ENCODE data around the gene KLK10. TPM values are rescaled to one million over a fixed set of nuclear protein-coding genes. Genes with fewer than 3 reads are reported as not detected.

Gene KLK10
- total RNA-seq: under 0.01 TPM in 1 of 2 replicates, not detected in the other

GRCh38 chr19:51019544-51019925, at the start of gene KLK10:
Gene KLK10, minus strand, starts transcription at chr19:51019709. Its CDS starts 579 bp downstream, at chr19:51019130.

GRCh38 chr19:51064534-51065220, 45.2 kb upstream of the KLK10 start, which contains the start of gene KLK13:
Gene KLK13, minus strand, starts transcription at chr19:51065092. Its CDS starts 25 bp downstream, at chr19:51065067.

GRCh38 chr19:51034704-51035103, 15.2 kb upstream of the KLK10 start, which contains the start of gene KLK12:
Gene KLK12, minus strand, starts transcription at chr19:51035002. Its CDS starts 381 bp downstream, at chr19:51034621.

GRCh38 chr19:51026554-51026831, 7.0 kb upstream of the KLK10 start, which contains the start of gene KLK11:
Gene KLK11, minus strand, starts transcription at chr19:51026616. Its CDS starts 985 bp downstream, at chr19:51025631.

GRCh38 chr19:51001515-51001914, 18.0 kb downstream of the KLK10 start, which contains the start of gene KLK8:
Gene KLK8, minus strand, starts transcription at chr19:51001604. Its CDS starts 437 bp downstream, at chr19:51001167.

GRCh38 chr19:50983625-50984292, 35.8 kb downstream of the KLK10 start, which contains the start of gene KLK7:
Gene KLK7, minus strand, starts transcription at chr19:50983917. Its CDS starts 1,518 bp downstream, at chr19:50982399.

GRCh38 chr19:50969413-50969760, 50.1 kb downstream of the KLK10 start, which contains the start of gene KLK6:
Gene KLK6, minus strand, starts transcription at chr19:50969591. Its CDS starts 1,487 bp downstream, at chr19:50968104.

Other genes starting within 250 kb of the KLK10 start
- not detected in 2 replicates for gene GPR32, start 249.2 kb downstream of the KLK10 start, total RNA-seq
- gene ACP4, start 229.3 kb downstream of the KLK10 start, total RNA-seq: not detected in 2 replicates
- gene KLK1, start 195.9 kb downstream of the KLK10 start, total RNA-seq: not detected in 2 replicates
- gene KLK15, start 186.1 kb downstream of the KLK10 start, total RNA-seq: 0.09 TPM in 1 of 2 replicates, not detected in the other
- not detected in 2 replicates for gene KLK3, start 164.8 kb downstream of the KLK10 start, total RNA-seq
- not detected in 2 replicates for gene KLK2, start 146.3 kb downstream of the KLK10 start, total RNA-seq
- not detected in 2 replicates for gene KLK4, start 108.3 kb downstream of the KLK10 start, total RNA-seq
- not detected in 2 replicates for gene KLK5, start 66.7 kb downstream of the KLK10 start, total RNA-seq
- 0.09 TPM in 1 of 2 replicates, not detected in the other for gene KLK6, start 50.1 kb downstream of the KLK10 start, total RNA-seq
- not detected in 2 replicates for gene KLK7, start 35.8 kb downstream of the KLK10 start, total RNA-seq
- gene KLK8, start 18.1 kb downstream of the KLK10 start, total RNA-seq: not detected in 2 replicates
- not detected in 2 replicates for gene KLK11, start 6.9 kb upstream of the KLK10 start, total RNA-seq
- not detected in 2 replicates for gene KLK12, start 15.3 kb upstream of the KLK10 start, total RNA-seq
- gene KLK13, start 45.4 kb upstream of the KLK10 start, total RNA-seq: not detected in 2 replicates
- 0.19 TPM in 1 of 2 replicates, not detected in the other for gene KLK14, start 63.2 kb upstream of the KLK10 start, total RNA-seq
- 5.8 and 7.3 TPM in 2 replicates for gene CTU1, start 88.7 kb upstream of the KLK10 start, total RNA-seq
- 0.09 TPM in 1 of 2 replicates, not detected in the other for gene SIGLEC9, start 105.2 kb upstream of the KLK10 start, total RNA-seq
- under 0.01 TPM in 1 of 2 replicates, not detected in the other for gene SIGLEC7, start 122.6 kb upstream of the KLK10 start, total RNA-seq
- gene CD33, start 205.4 kb upstream of the KLK10 start, total RNA-seq: not detected in 2 replicates
- not detected in 2 replicates for gene SIGLECL1, start 231.4 kb upstream of the KLK10 start, total RNA-seq

Data from endothelial cell of coronary artery (primary cell).